Gastrocnemius medialis (tissue), 4 donors: ENCODE measurements around the gene HRCT1.

Source experiments
- CTCF ChIP-seq, 5 experiments: fragments of 450-650 bp in 3 of 5; fragments of 200-600 bp in 2 of 5; sonication (generic) in 2 of 5; IDR thresholded peaks in 4 of 5; conservative IDR thresholded peaks in 1 of 5; 1 replicate in 4 of 5; 2 replicates in 1 of 5; pipeline ENCODE4 v1.5.1; 2016 to 2019; ENCODE audit warnings: antibody characterized with exemption in 5 of 5, mild to moderate bottlenecking in 3 of 5, moderate library complexity in 3 of 5
- POLR2A ChIP-seq, 2 donors: fragments of 450-650 bp; IDR thresholded peaks; one replicate each; pipeline ENCODE4 v1.6.1; 2017; ENCODE audit warnings: antibody characterized with exemption in 2 of 2, mild to moderate bottlenecking in 2 of 2, moderate library complexity in 2 of 2

GRCh38 chr9:35912791-35913400, 6.9 kb downstream of the HRCT1 start:
- no peak for TF ChIP-seq CTCF (IDR thresholded peaks at IDR 0.05 in 4 of 5, conservative IDR thresholded peaks at IDR 0.05 in 1 of 5)
- TF ChIP-seq POLR2A (IDR thresholded peaks at IDR 0.05), result no peak
